ENCODE measurements around the gene PRKG1.

DNA sequence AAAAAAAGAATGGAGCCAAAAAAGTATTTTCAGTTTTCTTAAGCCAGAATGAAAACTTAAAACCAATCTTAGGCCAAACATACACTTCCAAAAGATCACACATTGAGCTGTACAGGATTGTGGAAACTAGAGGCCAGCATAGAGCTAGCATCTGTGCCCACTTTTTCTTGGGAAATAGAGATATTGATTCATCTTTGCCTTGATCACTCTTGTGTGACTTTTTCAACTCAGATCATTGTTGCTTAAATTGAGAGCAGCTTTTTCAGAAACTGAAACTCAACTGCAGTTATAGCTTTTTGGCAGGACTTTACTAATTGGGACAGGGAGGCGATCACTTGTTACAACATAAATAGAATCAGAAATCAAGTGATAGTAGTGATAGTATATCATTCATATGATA lies 132.2 kb downstream of the PRKG1 start:
- TF ChIP-seq, protein P1, sequence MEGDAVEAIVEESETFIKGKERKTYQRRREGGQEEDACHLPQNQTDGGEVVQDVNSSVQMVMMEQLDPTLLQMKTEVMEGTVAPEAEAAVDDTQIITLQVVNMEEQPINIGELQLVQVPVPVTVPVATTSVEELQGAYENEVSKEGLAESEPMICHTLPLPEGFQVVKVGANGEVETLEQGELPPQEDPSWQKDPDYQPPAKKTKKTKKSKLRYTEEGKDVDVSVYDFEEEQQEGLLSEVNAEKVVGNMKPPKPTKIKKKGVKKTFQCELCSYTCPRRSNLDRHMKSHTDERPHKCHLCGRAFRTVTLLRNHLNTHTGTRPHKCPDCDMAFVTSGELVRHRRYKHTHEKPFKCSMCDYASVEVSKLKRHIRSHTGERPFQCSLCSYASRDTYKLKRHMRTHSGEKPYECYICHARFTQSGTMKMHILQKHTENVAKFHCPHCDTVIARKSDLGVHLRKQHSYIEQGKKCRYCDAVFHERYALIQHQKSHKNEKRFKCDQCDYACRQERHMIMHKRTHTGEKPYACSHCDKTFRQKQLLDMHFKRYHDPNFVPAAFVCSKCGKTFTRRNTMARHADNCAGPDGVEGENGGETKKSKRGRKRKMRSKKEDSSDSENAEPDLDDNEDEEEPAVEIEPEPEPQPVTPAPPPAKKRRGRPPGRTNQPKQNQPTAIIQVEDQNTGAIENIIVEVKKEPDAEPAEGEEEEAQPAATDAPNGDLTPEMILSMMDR (IDR thresholded peaks at IDR 0.05), result no peak
- TF ChIP-seq POLR2A (IDR thresholded peaks at IDR 0.05; ENCODE audit: low read depth), result no peak

Measured in esophagus muscularis mucosa (tissue), 3 donors.